ENCODE data around the gene MTHFS. TPM values are rescaled to one million over a fixed set of nuclear protein-coding genes. Genes with fewer than 3 reads are reported as not detected.

The MTHFS gene
- total RNA-seq, 1 donor from 2014 or later, result 11.9 TPM

DNA sequence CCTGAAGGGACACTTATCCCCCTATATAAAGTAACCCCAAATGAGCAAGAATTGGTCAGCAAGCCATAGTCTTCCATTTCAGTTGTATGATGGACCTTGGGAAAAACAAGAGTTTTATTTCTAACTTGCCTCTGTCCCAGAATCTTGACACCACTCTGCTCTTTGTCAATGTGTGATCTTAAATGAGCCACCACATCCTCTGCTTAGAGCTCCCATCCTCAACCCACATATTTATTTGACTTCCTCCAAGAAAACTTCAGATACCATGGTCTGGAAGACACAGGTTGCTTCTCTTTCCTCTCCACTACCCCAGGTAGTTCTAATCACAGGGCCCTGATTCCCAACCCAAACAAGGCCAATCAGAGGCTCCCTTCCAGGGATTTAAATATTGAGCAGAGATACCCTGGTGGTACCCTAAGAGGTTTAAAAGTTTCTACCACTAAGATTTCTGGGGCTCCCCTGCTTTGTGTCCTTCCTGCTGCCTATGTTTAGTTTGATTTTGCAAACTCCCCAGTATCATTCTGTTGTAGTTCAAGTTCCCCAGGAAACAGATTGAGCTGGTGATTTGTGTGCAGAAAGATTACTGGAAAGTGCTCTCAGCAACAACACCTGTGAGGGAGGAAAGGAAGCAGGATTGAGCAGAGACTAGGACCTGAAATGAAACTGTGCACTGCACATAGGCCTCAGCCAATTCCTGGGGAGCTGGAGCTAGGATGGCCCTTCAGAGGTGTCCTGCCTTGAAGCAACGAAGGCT, 64.3 kb downstream of the MTHFS start:
- no peak for DNase-seq (ENCODE audit: low read depth, low spot score)
- no peak overlapping the region for H3K27ac Mint-ChIP-seq (ENCODE audit: unreplicated experiment)
- no peak overlapping the region for H3K4me3 Mint-ChIP-seq
- TF ChIP-seq CTCF (conservative IDR thresholded peaks at IDR 0.05), result no peak
- peaks cover 38% of the 10 kb centered on the region for H3K27me3 Mint-ChIP-seq (ENCODE audit: low read depth)
- H3K36me3 Mint-ChIP-seq (ENCODE audit: low read depth), result peaks cover 34% of the 10 kb centered on the region
- peaks cover 15% of the 10 kb centered on the region for H3K4me1 Mint-ChIP-seq
- H3K9me3 Mint-ChIP-seq, result peaks cover 6% of the 10 kb centered on the region

GRCh38 chr15:79831604-79832003, 65.2 kb downstream of the MTHFS start:
- Mint-ChIP-seq H3K4me1 (peaks cover 16% of the 10 kb centered on the region), H3K4me3 (no peak overlapping the region), H3K9me3 (peaks cover 6% of the 10 kb centered on the region), H3K27me3 (ENCODE audit: low read depth) (peaks cover 32% of the 10 kb centered on the region), H3K36me3 (ENCODE audit: low read depth) (peaks cover 36% of the 10 kb centered on the region), H3K27ac (ENCODE audit: unreplicated experiment) (no peak overlapping the region)
- no peak for DNase-seq (ENCODE audit: low read depth, low spot score)
- TF ChIP-seq CTCF (conservative IDR thresholded peaks at IDR 0.05), result no peak

DNA sequence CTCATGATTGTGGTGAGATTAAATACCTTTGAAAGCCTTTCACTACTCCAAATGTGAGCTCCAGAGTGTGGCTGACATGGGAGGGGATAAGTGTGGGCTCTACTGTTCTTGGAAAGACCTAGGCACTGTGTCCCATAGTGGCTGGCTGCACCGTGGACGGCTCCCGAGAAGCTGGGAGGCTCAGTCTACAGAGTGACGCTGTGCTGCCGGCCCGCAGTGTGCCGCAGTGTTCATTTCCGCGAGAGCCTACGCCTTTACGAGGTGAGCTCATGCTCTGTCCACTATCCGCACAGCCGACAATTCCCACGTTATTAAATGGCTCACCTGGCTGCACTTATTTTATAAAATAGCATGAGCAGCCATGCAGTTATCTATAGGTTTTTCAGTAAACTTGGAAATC, 66.9 kb downstream of the MTHFS start:
- H3K27me3 Mint-ChIP-seq (ENCODE audit: low read depth), result peaks cover 19% of the 10 kb centered on the region
- H3K27ac Mint-ChIP-seq (ENCODE audit: unreplicated experiment), result peak overlapping the region; percentile 93
- no peak for DNase-seq (ENCODE audit: low read depth, low spot score)
- peaks cover 25% of the 10 kb centered on the region for H3K4me1 Mint-ChIP-seq
- H3K36me3 Mint-ChIP-seq (ENCODE audit: low read depth), result peaks cover 37% of the 10 kb centered on the region
- H3K4me3 Mint-ChIP-seq, result no peak overlapping the region
- TF ChIP-seq CTCF (conservative IDR thresholded peaks at IDR 0.05), result no peak
- H3K9me3 Mint-ChIP-seq, result peaks cover 6% of the 10 kb centered on the region

DNA sequence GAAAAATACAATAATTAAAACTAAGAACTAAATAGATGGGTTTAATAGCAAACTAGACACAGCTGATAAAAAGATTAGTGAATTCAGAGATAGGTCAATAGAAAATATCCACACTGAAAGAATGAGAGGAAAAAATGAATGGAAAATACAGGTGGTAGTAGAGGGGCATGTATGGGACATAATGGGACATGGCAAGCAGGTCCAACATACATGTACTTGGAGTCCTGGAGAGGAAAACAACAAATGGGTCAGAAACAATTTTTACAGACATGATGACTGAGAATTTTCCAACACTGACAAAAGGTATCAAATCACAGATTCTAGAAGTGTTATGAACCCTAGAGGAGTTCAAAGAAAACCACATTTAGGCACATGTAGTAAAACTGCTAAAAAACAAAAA, 68.4 kb downstream of the MTHFS start:
- Mint-ChIP-seq H3K4me3 (no peak overlapping the region), H3K27me3 (ENCODE audit: low read depth) (peaks cover 6% of the 10 kb centered on the region), H3K27ac (ENCODE audit: unreplicated experiment) (no peak overlapping the region), H3K9me3 (peaks cover 6% of the 10 kb centered on the region), H3K4me1 (peaks cover 29% of the 10 kb centered on the region), H3K36me3 (ENCODE audit: low read depth) (peaks cover 26% of the 10 kb centered on the region)
- DNase-seq (ENCODE audit: low read depth, low spot score), result no peak
- TF ChIP-seq CTCF (conservative IDR thresholded peaks at IDR 0.05), result no peak

- Mint-ChIP-seq H3K4me1 (peaks cover 29% of the 10 kb centered on the region), H3K4me3 (no peak overlapping the region), H3K9me3 (peaks cover 5% of the 10 kb centered on the region), H3K36me3 (ENCODE audit: low read depth) (peaks cover 17% of the 10 kb centered on the region), H3K27me3 (ENCODE audit: low read depth) (no peaks in the 10 kb centered on the region), H3K27ac (ENCODE audit: unreplicated experiment) (no peak overlapping the region)
- TF ChIP-seq CTCF (conservative IDR thresholded peaks at IDR 0.05), result no peak
- DNase-seq (ENCODE audit: low read depth, low spot score), result no peak
Observed at GRCh38 chr15:79826800-79827199, 70.0 kb downstream of the MTHFS start.
